SU-DHL-6 (cell line): ENCODE results near the gene NAA10.
"Not testable (repeated sequence)": the region's sequence is repeated elsewhere in the genome, so short reads cannot be mapped to it uniquely, and the experiment has no call there.

ENCODE experiments used
- CTCF ChIP-seq: fragments of 200-600 bp; sonication (generic); IDR thresholded peaks from one replicate; pipeline ENCODE4 v1.5.1; 2017; ENCODE audit warnings: antibody characterized with exemption, mild to moderate bottlenecking, low read length, moderate library complexity; ENCODE audit not compliant: insufficient read depth, poor library complexity, severe bottlenecking
- EZH2phosphoT487 ChIP-seq: fragments of 200-600 bp; sonication (generic), shearing (Covaris generic); conservative IDR thresholded peaks from 2 replicates; pipeline ENCODE4 v1.6.1; 2018; ENCODE audit warnings: mild to moderate bottlenecking, antibody characterized with exemption, low read length, moderate library complexity, mixed read lengths

GRCh38 chrX:153980394-153980793 lies 45.6 kb upstream of the NAA10 start:
- not testable (repeated sequence) for TF ChIP-seq CTCF, EZH2phosphoT487
